ENCODE measurements around the gene FGF5.

DNA sequence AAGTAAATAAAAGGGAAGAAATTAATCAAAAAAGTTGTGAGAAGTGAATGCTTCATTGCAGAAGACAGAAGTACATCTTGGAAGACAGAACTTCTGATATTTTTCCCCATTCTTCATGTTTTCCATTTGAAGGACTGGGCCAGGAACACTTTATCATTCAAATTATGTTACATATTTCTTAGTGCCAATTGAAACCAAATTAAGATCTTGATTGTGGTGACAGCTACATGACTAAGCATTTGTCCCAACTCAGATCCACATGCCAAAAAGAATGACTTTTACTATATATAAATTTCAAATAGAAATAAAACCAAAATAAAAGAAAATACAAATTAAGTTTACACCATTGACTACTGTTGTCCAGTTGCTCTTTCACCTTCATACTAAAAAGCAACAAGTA lies 14.0 kb upstream of the FGF5 start:
- TF ChIP-seq ZNF23 (tag by site-specific recombination; IDR thresholded peaks at IDR 0.05; ENCODE audit: borderline replicate concordance) (no peak), TCF7L2 (IDR thresholded peaks at IDR 0.05; ENCODE audit: borderline replicate concordance, low read depth, low read length) (no peak), ZNF561 (tag by site-specific recombination; IDR thresholded peaks at IDR 0.05; ENCODE audit: borderline replicate concordance) (no peak), ZNF37A (tag by site-specific recombination; IDR thresholded peaks at IDR 0.05) (no peak), ZNF707 (tag by site-specific recombination; IDR thresholded peaks at IDR 0.05) (no peak), ZNF704 (tag by site-specific recombination; IDR thresholded peaks at IDR 0.05) (no peak), ZNF791 (tag by site-specific recombination; IDR thresholded peaks at IDR 0.05) (no peak), ZNF433 (tag by site-specific recombination; IDR thresholded peaks at IDR 0.05; ENCODE audit: low read depth) (no peak), ZNF121 (tag by site-specific recombination; IDR thresholded peaks at IDR 0.05) (no peak), ZBTB48 (tag by site-specific recombination; IDR thresholded peaks at IDR 0.05) (no peak), ZNF341 (tag by site-specific recombination; IDR thresholded peaks at IDR 0.05; ENCODE audit: low read depth) (no peak)
- TF ChIP-seq, protein P1, sequence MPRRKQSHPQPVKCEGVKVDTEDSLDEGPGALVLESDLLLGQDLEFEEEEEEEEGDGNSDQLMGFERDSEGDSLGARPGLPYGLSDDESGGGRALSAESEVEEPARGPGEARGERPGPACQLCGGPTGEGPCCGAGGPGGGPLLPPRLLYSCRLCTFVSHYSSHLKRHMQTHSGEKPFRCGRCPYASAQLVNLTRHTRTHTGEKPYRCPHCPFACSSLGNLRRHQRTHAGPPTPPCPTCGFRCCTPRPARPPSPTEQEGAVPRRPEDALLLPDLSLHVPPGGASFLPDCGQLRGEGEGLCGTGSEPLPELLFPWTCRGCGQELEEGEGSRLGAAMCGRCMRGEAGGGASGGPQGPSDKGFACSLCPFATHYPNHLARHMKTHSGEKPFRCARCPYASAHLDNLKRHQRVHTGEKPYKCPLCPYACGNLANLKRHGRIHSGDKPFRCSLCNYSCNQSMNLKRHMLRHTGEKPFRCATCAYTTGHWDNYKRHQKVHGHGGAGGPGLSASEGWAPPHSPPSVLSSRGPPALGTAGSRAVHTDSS (tag by site-specific recombination; IDR thresholded peaks at IDR 0.05) = no peak
- TF ChIP-seq, protein P2, sequence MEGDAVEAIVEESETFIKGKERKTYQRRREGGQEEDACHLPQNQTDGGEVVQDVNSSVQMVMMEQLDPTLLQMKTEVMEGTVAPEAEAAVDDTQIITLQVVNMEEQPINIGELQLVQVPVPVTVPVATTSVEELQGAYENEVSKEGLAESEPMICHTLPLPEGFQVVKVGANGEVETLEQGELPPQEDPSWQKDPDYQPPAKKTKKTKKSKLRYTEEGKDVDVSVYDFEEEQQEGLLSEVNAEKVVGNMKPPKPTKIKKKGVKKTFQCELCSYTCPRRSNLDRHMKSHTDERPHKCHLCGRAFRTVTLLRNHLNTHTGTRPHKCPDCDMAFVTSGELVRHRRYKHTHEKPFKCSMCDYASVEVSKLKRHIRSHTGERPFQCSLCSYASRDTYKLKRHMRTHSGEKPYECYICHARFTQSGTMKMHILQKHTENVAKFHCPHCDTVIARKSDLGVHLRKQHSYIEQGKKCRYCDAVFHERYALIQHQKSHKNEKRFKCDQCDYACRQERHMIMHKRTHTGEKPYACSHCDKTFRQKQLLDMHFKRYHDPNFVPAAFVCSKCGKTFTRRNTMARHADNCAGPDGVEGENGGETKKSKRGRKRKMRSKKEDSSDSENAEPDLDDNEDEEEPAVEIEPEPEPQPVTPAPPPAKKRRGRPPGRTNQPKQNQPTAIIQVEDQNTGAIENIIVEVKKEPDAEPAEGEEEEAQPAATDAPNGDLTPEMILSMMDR (tag by site-specific recombination; IDR thresholded peaks at IDR 0.05) = no peak
- TF ChIP-seq, protein P3, sequence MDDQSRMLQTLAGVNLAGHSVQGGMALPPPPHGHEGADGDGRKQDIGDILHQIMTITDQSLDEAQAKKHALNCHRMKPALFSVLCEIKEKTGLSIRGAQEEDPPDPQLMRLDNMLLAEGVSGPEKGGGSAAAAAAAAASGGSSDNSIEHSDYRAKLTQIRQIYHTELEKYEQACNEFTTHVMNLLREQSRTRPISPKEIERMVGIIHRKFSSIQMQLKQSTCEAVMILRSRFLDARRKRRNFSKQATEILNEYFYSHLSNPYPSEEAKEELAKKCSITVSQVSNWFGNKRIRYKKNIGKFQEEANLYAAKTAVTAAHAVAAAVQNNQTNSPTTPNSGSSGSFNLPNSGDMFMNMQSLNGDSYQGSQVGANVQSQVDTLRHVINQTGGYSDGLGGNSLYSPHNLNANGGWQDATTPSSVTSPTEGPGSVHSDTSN (CRISPR knock-in tag; IDR thresholded peaks at IDR 0.05) = no peak
